HuH-7.5 (cell line): ENCODE results near the gene EFEMP2.

Experiments
- DNase-seq: peaks from one replicate; pipeline ENCODE4 v3.0.0; 2011; ENCODE audit warnings: low spot score

Gene EFEMP2

DNA sequence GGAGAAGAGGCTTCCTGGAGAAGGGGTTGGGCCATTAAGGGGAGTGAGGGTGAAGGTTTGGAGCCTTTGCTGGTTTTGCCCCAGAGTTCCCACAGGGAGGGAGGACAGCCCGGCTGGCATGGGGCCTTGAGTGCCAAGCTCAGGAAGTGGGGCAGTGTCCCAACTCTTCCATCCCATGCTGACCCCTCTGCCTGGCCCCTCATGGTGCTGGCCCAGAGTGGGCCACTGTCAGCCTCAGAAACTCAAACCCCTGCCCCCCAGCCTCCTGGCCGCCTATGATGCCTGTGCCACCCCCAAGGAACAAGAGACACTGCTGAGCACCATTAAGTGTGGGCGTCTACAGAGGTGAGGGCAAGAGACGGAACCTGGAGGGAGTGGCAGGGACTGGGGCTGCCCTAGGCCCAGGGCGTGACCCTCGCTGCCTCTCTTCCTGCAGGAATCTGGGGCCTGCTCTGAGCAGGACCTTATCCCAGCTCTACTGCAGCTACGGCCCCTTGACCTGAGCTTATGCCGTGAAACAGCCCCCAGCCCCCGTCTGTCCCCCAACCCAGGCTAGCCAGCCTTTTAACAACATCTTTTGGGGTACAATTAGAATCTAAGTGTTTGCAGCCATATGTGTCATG, 6.9 kb downstream of the EFEMP2 start:
- DNase-seq: no peak

DNA sequence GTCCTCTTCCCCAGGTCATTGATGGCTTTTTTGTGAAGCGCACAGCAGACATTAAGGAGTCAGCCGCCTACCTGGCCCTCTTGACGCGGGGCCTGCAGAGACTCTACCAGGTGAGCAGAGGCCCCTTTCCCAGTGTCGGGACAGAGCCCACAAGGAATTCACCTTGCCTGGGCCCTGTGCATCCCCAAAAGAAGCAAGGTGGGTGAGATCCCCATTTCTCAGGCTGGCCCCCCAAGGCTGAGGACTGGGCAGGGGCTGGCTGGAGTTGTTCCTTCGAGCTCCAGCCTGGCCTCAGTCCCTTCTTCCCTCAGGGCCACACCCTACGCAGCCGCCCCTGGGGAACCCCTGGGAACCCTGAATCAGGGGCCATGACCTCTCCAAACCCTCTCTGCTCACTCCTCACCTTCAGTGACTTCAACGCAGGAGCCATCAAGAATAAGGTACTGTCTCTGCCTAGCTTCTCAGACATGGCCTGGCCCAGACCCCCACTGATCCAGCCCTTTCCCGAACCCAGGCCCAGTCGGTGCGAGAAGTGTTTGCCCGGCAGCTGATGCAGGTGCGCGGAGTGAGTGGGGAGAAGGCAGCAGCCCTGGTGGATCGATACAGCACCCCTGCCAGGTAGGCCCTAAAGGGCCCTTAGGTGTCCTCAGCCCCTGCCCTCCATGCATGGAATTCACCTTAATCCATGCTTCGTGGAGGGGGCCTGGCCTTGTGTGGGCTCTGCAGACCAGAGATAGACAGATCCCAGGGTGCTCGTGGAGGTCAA, 7.7 kb downstream of the EFEMP2 start:
- DNase-seq: no peak

GRCh38 chr11:65863889-65864705, 8.5 kb downstream of the EFEMP2 start:
- DNase-seq: no peak

GRCh38 chr11:65862941-65863888, 9.4 kb downstream of the EFEMP2 start:
- DNase-seq: no peak

- no peak for DNase-seq
Measured at GRCh38 chr11:65862191-65862735, 10.3 kb downstream of the EFEMP2 start.

DNA sequence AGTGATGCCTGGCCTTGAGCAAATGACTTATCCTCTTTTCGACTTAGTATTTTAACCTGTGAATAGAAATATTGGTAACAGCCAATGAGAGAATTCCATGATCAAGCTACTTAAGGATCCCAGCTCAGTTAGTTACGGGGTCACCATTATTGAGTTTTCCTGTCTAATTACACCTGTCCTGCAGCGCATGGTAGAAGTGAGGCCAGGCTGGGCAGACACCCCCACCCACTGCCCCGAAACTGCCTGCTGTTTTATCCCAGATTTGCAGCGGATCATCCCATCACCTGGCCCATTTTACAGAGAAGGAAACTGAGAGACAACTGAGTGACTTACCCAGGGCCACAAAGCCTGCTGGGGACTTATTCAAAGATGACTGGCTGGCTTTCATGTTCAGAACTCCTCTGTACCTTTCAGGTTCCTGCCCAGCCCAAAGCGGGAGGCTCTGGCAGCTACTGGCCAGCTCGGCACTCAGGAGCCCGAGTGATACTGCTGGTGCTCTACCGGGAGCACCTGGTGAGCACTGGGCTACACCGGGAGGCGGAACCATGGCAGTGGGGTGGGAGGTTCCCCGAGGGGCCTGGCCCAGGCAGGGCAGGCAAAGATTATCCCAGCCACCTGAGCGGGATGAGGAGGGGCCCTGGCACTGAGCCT, 10.9 kb downstream of the EFEMP2 start:
- no peak for DNase-seq

DNA sequence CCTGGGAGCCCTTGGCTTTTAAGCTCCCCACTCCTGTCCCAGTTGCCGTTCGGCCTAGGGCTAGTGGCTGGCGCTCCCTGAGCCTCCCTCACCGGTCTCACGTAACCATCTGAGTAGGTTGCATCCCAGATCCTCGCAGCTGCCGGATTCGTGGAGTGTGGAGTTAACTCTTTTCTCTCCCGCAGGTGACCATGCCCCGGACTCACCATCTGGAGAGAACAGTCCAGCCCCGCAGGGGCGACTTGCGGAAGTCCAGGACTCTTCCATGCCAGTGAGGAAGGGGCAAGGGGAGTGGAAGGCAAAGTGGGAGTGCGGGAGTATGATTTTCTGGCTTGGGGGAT, 11.5 kb downstream of the EFEMP2 start:
- DNase-seq: no peak

- DNase-seq: peak; percentile 94
Measured at GRCh38 chr11:65860278-65861164, 12.1 kb downstream of the EFEMP2 start, which contains the start of gene MUS81. Gene MUS81, plus strand, starts transcription at chr11:65860433. Its CDS starts 321 bp downstream, at chr11:65860754.

- no peak for DNase-seq
Measured at GRCh38 chr11:65859812-65860277, 12.8 kb downstream of the EFEMP2 start.

- DNase-seq: peak; percentile 95
Measured at GRCh38 chr11:65859095-65859811, 13.3 kb downstream of the EFEMP2 start.

DNA sequence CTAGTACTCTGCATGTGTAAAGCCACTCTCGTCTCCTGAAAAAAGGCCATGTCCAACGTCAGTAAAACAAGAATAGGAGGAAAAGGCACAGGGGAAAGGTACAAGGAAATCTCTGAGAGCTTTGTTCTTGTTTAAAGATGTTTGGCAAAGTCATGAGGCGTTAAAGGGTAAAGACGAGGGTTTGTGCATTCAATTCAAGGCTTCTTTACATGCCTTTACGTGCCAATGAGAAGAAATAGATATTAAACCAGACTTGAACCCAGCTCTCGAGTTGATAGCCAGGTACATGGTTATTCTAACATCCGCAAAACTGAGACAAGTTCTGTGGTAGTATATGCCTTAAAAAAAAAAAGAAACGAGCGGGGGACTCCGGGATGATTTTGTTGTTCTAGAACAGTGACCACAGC, 13.9 kb downstream of the EFEMP2 start:
- DNase-seq: no peak

DNA sequence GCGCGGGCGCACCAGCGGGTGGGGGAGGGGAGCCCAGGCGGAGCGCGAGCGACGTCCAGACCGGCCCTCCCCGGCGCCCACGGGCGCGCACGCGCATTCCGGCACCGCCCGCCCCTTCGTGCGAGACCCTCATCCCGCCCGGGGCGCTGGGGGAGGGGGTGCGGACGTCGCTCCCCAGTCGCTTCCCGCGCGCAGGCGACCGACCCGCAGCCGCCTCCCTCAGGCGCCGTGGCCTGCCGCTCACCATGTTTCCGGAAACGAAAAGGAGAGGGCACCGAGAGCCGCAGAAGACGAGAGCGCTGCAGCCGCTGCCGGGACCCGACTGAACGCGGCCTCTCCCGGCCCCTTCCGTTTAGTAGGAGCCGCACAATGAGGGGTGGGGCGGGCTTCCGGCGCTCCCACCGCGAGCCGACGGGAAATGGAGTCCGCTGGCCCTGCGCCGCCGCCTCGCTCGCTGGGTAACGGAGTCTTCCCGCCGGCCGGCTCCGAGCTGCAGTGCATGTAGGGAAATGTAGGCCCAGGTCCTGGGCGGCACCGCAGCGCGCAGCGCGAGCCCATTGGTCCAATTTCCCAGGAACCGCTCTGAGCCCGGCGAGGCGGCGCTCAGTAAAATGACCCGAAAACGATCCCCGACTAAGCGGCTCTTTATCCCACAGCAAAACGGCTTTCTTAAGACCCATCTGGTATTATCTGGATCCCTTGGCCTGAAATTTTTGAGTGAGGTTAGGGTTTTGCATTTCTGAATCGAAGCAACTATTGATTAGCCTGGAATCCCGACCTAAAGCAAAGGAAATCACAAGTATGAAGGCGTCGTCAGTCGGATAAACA, 14.5 kb downstream of the EFEMP2 start, which contains the start of gene CFL1:
TSS of gene CFL1 (minus strand) at position 328 of the 828 bp plus-strand sequence. CDS start at position 247, 81 bp downstream.
- peak; percentile 89 for DNase-seq

- DNase-seq: no peak
Measured at GRCh38 chr11:65857500-65857852, 15.1 kb downstream of the EFEMP2 start.

GRCh38 chr11:65856689-65857499, 15.7 kb downstream of the EFEMP2 start:
- DNase-seq: no peak

GRCh38 chr11:65855927-65856363, 16.7 kb downstream of the EFEMP2 start:
- DNase-seq: no peak

GRCh38 chr11:65854852-65855837, 17.5 kb downstream of the EFEMP2 start:
- DNase-seq: no peak
